ENCODE results near the gene EMP3.

DNA sequence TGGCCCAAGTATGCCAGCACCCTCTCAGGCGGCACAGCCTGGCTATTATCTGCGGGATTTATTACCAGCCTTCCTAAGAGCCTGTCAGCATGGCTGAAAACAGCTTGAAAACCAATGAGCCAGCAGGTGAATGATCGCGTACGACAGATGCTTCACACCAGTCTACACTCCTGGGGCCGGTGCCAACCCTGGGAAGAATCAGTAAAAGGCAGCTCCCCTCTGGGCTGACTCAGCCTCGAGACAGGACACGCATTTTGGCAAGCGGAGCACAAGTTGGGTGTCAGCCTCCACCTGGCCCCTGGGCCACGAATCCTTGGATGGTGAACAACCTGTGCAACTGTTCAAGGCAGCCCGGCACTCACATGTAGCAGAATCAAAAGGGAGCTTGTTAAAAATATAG lies 15.6 kb downstream of the EMP3 start:
- TF ChIP-seq CTCF (CRISPR knock-in tag; IDR thresholded peaks at IDR 0.05): no peak
- TF ChIP-seq GABPA (IDR thresholded peaks at IDR 0.05; ENCODE audit: low read depth, low read length): no peak
- no peak for TF ChIP-seq GABPA (CRISPR knock-in tag; IDR thresholded peaks at IDR 0.05; ENCODE audit: low read depth)
- TF ChIP-seq FOXM1 (CRISPR knock-in tag; IDR thresholded peaks at IDR 0.05): no peak
